WTC11 (cell line): ENCODE data around the gene RAB7A.

ENCODE experiments used
- E2F1 ChIP-seq: sonication (generic); formaldehyde crosslinking; IDR thresholded peaks from 2 replicates; pipeline ENCODE4 v1.8.0; 2022; ENCODE audit warnings: mild to moderate bottlenecking, missing genetic modification reagents
- FOXJ3 ChIP-seq: sonication (generic); formaldehyde crosslinking; IDR thresholded peaks from 2 replicates; pipeline ENCODE4 v1.9.0; 2021; ENCODE audit warnings: missing genetic modification reagents, mild to moderate bottlenecking, borderline replicate concordance
- MXD4 ChIP-seq: fragments of 250-450 bp; sonication (Bioruptor Pico); IDR thresholded peaks from 2 replicates; pipeline ENCODE4 v1.8.0; 2021; ENCODE audit warnings: mild to moderate bottlenecking, moderate library complexity, borderline replicate concordance
- TCF7 ChIP-seq: sonication (generic); formaldehyde crosslinking; IDR thresholded peaks from 2 replicates; pipeline ENCODE4 v1.8.0; 2022; ENCODE audit warnings: mild to moderate bottlenecking, low read depth, missing genetic modification reagents, moderate library complexity
- ZNF671 ChIP-seq: fragments of 250-450 bp; sonication (Bioruptor Pico); IDR thresholded peaks from 2 replicates; pipeline ENCODE4 v1.8.0; 2021; ENCODE audit warnings: mild to moderate bottlenecking
- TF ChIP-seq, protein P1 (sequence below): sonication (generic); formaldehyde crosslinking; IDR thresholded peaks from 2 replicates; pipeline ENCODE4 v1.8.1; 2023; ENCODE audit warnings: mild to moderate bottlenecking, missing genetic modification reagents, moderate library complexity

DNA sequence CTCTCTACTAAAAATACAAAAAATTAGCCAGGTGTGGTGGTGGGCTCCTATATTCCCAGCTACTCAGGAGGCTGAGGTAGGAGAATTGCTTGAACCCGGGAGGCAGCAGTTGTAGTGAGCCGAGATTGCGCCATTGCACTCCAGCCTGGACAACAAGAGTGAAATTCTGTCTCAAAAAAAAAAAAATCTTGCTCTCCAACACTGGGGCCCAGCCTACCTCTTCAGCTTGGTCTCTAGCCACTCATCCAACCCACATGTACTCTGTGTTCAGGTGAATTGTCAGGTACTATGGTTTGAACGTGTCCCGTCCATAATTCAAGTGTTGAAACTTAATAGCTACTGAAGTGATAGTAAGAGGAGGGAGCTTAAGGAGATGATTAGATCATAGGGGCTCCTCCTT lies 22.4 kb upstream of the RAB7A start:
- TF ChIP-seq TCF7 (CRISPR knock-in tag) (no peak), E2F1 (CRISPR knock-in tag) (no peak), MXD4 (CRISPR knock-in tag) (no peak), FOXJ3 (CRISPR knock-in tag) (no peak), ZNF671 (CRISPR knock-in tag) (no peak)
- TF ChIP-seq, protein P1, sequence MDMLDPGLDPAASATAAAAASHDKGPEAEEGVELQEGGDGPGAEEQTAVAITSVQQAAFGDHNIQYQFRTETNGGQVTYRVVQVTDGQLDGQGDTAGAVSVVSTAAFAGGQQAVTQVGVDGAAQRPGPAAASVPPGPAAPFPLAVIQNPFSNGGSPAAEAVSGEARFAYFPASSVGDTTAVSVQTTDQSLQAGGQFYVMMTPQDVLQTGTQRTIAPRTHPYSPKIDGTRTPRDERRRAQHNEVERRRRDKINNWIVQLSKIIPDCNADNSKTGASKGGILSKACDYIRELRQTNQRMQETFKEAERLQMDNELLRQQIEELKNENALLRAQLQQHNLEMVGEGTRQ (CRISPR knock-in tag) = no peak
